Subcutaneous adipose tissue (tissue), 4 donors: ENCODE results near the gene TNXB. TPM values are rescaled to one million over a fixed set of nuclear protein-coding genes. Genes with fewer than 3 reads are reported as not detected.

Experiments used
- total RNA-seq, 4 donors: library from RNA; depleted of rRNA; stranded (reverse); fragments of >200 nt; gene quantifications; one replicate each; pipeline ENCODE4 v1.1.0, GENCODE V29; 2016
- TF ChIP-seq, protein P1 (sequence below): fragments of 450-650 bp; IDR thresholded peaks from one replicate; pipeline ENCODE4 v1.5.1; 2016; ENCODE audit warnings: low read depth, mild to moderate bottlenecking, control low read depth, antibody characterized with exemption, moderate library complexity

Gene TNXB
- total RNA-seq, 4 donors from 2014 or later = 93.9 to 261 (median 142) TPM

GRCh38 chr6:32107406-32107805 is 1.7 kb downstream of the TNXB start:
- TF ChIP-seq, protein P1, sequence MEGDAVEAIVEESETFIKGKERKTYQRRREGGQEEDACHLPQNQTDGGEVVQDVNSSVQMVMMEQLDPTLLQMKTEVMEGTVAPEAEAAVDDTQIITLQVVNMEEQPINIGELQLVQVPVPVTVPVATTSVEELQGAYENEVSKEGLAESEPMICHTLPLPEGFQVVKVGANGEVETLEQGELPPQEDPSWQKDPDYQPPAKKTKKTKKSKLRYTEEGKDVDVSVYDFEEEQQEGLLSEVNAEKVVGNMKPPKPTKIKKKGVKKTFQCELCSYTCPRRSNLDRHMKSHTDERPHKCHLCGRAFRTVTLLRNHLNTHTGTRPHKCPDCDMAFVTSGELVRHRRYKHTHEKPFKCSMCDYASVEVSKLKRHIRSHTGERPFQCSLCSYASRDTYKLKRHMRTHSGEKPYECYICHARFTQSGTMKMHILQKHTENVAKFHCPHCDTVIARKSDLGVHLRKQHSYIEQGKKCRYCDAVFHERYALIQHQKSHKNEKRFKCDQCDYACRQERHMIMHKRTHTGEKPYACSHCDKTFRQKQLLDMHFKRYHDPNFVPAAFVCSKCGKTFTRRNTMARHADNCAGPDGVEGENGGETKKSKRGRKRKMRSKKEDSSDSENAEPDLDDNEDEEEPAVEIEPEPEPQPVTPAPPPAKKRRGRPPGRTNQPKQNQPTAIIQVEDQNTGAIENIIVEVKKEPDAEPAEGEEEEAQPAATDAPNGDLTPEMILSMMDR = no peak

DNA sequence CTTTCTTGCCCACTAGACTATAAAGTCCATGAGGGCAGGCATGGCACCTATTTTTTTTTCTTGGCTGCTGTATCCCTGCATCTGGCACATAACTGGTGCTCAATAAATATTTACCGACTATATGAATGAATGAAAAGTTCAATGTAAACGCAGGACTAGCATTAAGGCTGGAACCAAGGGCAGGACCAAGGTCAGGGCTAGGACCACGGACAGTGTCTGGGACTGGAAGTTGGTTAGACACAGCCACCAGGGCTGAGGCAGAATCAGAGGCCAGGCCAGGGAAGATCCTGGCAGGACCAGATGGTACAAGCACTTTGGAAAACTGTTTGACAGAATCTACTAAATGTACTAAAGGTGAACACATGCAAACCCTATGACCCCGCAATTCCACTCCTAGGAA is 3.7 kb downstream of the TNXB start:
- TF ChIP-seq, protein P1 = no peak

DNA sequence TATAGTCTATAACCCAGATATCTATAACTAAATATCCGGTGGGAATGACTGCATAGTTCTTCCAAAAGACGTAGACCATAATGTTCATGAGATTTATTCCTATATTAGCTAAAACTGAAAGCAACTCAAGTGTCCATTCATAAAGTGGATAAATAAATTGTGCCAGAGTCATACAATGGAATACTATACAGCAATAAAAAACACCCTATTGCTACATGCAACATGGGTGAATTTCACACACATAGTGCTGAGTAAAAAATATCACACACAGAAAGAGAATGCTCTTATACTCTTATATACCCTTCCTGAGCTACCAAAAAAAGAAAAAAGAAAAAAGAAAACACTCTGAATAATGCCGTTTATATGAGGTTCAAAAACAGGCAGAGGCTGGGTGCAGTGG is 6.9 kb downstream of the TNXB start:
- TF ChIP-seq, protein P1 = no peak

- TF ChIP-seq, protein P1 = no peak
These were observed 11.8 kb downstream of the TNXB start for GRCh38 chr6:32097364-32097763.

DNA sequence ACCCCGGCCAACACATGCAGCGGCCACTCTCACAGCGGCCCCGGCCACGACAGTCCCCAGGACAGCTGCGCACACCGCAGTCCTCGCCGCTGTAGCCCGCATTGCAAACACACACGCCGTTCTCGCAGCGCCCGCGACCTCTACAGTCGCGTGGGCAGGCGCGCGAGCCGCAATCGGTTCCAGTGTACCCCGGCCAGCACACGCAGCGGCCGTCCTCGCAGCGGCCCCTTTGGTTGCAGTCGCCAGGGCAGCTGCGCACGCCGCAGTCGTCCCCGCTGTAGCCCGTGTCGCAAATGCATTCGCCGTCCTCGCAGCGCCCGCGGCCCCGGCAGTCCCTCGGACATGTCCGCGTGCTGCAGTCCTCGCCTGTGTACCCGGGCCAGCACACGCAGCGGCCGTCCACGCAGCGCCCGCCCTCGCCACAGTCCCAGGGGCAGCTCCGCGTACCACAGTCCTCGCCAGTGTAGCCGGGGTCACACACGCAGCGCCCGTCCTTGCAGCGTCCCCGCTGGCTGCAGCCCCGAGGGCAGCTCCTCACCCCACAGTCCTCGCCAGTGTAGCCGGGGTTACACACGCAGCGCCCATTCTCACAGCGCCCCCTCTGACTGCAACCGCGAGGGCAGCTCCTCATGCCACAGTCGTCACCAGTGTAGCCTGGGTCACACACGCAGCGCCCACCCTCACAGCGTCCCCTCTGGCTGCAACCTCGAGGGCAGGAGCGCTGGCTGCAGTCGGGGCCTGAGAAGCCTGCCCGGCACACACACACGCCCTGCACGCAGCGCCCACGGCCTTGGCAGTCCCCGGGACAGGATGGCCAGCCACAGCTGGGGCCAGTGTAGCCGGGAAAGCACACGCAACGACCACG is 12.5 kb downstream of the TNXB start:
- TF ChIP-seq, protein P1 = no peak

DNA sequence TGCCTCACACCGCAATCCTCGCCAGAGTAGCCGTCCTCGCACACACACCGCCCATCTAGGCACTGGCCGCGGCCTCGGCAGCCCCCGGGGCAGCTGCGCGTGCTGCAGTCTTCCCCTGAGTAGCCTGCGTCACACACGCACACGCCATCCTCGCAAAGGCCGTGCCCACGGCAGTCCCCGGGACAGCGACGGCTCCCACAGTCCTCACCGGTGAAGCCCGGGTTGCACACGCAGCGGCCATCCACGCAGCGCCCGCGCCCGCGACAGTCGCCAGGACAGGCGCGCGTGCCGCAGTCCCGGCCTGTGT is 13.1 kb downstream of the TNXB start:
- TF ChIP-seq, protein P1 = no peak

GRCh38 chr6:32095338-32096086 is 13.6 kb downstream of the TNXB start:
- TF ChIP-seq, protein P1 = no peak
